Measurements from ENCODE around the gene SERPINE3. TPM values are rescaled to one million over a fixed set of nuclear protein-coding genes. Genes with fewer than 3 reads are reported as not detected.

Gene SERPINE3
- total RNA-seq, 4 donors from 2014 or later: not detected

DNA sequence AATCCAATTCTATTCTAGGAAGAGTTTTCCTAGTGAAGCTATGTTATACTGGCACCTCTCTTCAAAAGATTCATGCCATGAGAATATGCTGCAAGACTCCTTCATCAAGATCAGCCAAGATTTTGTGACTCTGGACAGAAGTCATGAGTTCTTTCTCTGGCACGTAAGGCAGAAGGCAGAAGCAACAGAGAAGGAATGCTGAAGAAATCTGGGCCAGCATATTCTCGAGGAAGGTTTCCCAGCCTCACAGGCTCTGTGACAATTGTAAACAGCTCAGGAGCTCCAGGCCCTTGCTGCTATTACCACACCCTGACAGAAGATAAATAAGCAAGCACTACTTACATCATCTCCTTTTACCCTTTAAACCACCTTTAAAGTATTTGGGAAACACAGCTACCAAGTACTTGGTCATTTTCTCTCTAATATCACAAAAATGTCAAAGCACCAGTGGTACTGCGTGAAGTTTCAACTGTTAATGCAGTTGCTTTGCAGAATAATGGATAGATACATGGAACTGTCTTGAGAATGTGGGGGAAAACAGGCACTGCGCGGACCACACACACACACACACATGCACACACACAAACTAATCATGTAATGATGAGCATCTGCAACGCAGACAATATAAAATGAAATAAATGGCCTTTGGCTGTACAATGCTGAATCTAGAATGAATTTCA, 57.9 kb downstream of the SERPINE3 start:
- WGBS: 68% methylated on average over 6 of the region's 6 CpGs
- peaks cover 14 to 24% (median 21%) of the 10 kb centered on the region in 4 donors for H3K4me1 ChIP-seq
- H3K4me3 ChIP-seq: no peak overlapping the region
- no peaks in the 10 kb centered on the region for H3K9me3 ChIP-seq
- H3K27me3 ChIP-seq: no peaks in the 10 kb centered on the region
- TF ChIP-seq POLR2AphosphoS5 (IDR thresholded peaks at IDR 0.05) (peak; percentile 54 to 67), POLR2A (IDR thresholded peaks at IDR 0.05; ENCODE audit: low read depth) (no peak), EP300 (IDR thresholded peaks at IDR 0.05) (no peak)
- TF ChIP-seq, protein P1, sequence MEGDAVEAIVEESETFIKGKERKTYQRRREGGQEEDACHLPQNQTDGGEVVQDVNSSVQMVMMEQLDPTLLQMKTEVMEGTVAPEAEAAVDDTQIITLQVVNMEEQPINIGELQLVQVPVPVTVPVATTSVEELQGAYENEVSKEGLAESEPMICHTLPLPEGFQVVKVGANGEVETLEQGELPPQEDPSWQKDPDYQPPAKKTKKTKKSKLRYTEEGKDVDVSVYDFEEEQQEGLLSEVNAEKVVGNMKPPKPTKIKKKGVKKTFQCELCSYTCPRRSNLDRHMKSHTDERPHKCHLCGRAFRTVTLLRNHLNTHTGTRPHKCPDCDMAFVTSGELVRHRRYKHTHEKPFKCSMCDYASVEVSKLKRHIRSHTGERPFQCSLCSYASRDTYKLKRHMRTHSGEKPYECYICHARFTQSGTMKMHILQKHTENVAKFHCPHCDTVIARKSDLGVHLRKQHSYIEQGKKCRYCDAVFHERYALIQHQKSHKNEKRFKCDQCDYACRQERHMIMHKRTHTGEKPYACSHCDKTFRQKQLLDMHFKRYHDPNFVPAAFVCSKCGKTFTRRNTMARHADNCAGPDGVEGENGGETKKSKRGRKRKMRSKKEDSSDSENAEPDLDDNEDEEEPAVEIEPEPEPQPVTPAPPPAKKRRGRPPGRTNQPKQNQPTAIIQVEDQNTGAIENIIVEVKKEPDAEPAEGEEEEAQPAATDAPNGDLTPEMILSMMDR (IDR thresholded peaks at IDR 0.05): no peak
- intact Hi-C loops (cut with DNase I): no loop called here
- H3K27ac ChIP-seq (replicated peaks in 1 of 4): peak overlapping the region; percentile 13 to 71 (median 43)
- no peak for DNase-seq (ENCODE audit: extremely low spot score)
- peaks cover 0 to 6% (median 0%) of the 10 kb centered on the region in 4 donors for H3K36me3 ChIP-seq

DNA sequence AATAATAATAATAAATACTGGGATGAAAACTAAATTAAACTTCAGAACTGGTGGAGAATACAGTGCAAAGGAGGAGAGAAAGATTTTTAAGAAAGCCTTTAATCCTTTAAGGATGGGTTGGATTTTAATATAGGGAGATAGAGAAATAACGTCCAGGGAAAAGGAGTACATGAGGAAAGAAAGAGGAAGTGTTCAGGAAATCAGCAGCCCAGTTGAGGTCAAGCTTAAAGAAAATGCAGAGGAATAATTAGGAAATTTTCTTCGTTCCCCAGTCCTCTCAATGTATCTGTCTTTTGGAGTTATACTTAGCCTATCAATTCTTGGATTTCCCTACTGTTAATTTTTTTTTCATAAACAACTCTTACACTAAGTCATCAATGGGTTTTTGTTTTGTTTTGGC, 65.7 kb downstream of the SERPINE3 start:
- no peak for DNase-seq (ENCODE audit: extremely low spot score)
- intact Hi-C loops (cut with DNase I): no loop called here

DNA sequence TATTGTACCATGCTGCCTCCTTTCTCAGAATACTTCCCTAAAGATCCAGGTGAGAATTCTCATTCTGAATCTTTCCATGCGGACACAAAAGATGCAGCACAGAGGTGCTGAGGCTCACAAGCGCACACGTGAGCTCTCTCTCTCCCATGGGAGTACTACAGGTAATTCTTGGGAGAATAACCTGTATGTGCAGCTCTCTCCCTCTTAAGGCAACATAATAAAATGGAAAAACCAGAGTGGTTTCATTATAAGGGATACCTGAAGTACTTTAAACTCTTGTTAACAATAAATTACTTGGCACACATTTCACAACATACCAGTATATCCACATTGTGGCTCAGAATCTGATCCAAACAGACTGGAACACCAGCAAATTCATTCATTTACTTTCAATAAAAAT, 72.9 kb downstream of the SERPINE3 start:
- Histone ChIP-seq H3K36me3 (peaks cover 0 to 9% (median 7%) of the 10 kb centered on the region in 4 donors), H3K27ac (replicated peaks in 1 of 4) (no peak overlapping the region), H3K4me3 (no peak overlapping the region), H3K27me3 (no peaks in the 10 kb centered on the region), H3K4me1 (peaks cover 0 to 8% (median 3%) of the 10 kb centered on the region in 4 donors), H3K9me3 (no peaks in the 10 kb centered on the region)
- no peak for TF ChIP-seq POLR2AphosphoS5 (IDR thresholded peaks at IDR 0.05)
- TF ChIP-seq EP300 (IDR thresholded peaks at IDR 0.05): no peak
- no peak for TF ChIP-seq POLR2A (IDR thresholded peaks at IDR 0.05; ENCODE audit: low read depth)
- TF ChIP-seq, protein P1 (IDR thresholded peaks at IDR 0.05): no peak
- DNase-seq (ENCODE audit: extremely low spot score): no peak
- 97% methylated on average over 3 of the region's 3 CpGs for WGBS
- intact Hi-C loops (cut with DNase I): no loop called here

More for the DNA sequence above, 65.7 kb downstream of the SERPINE3 start:
- no peak overlapping the region for H3K4me3 ChIP-seq
- H3K9me3 ChIP-seq: no peaks in the 10 kb centered on the region
- no peaks in the 10 kb centered on the region for H3K36me3 ChIP-seq
- H3K4me1 ChIP-seq: peaks cover 0 to 3% (median 0%) of the 10 kb centered on the region in 4 donors
- H3K27me3 ChIP-seq: no peaks in the 10 kb centered on the region
- no peak overlapping the region for H3K27ac ChIP-seq (replicated peaks in 1 of 4)
- WGBS: 61% methylated on average over 2 of the region's 2 CpGs
- TF ChIP-seq EP300 (IDR thresholded peaks at IDR 0.05) (no peak), POLR2AphosphoS5 (IDR thresholded peaks at IDR 0.05) (no peak), POLR2A (IDR thresholded peaks at IDR 0.05; ENCODE audit: low read depth) (no peak)
- TF ChIP-seq, protein P1 (IDR thresholded peaks at IDR 0.05): no peak

Small RNA genes within 50 kb of the gene (small RNA-seq; reads per million reads assigned to genes)
- 0 reads per million in 3 donors for gene MIR5693

Other genes with a start within 250 kb of the SERPINE3 start
- gene C13orf42, start 228.4 kb upstream of the SERPINE3 start, total RNA-seq: not detected
- gene FAM124A, start 117.3 kb upstream of the SERPINE3 start, total RNA-seq: 10 to 100 TPM; 17.0 to 30.3 (median 21.0) TPM
- 10 to 100 TPM; 24.3 to 34.5 (median 28.9) TPM for gene INTS6, start 113.3 kb downstream of the SERPINE3 start, total RNA-seq
- gene WDFY2, start 244.8 kb downstream of the SERPINE3 start, total RNA-seq: 1 to 10 TPM; 4.7 to 8.7 (median 5.7) TPM

Data from esophagus muscularis mucosa (tissue), 4 donors.